Hepatocyte (in vitro differentiated cells): Measurements from ENCODE around the gene F7.

Experiments used
- CTCF ChIP-seq: fragments of 200-600 bp; sonication (generic); IDR thresholded peaks from 2 replicates; pipeline ENCODE4 v1.5.1; 2016; ENCODE audit warnings: antibody characterized with exemption, mild to moderate bottlenecking; ENCODE audit not compliant: poor library complexity
- EZH2 ChIP-seq: fragments of 200-600 bp; sonication (generic); IDR thresholded peaks from 2 replicates; pipeline ENCODE4 v1.6.1; 2016; ENCODE audit warnings: antibody characterized with exemption, mild to moderate bottlenecking, borderline replicate concordance
- EZH2phosphoT487 ChIP-seq: fragments of 200-600 bp; sonication (generic); IDR thresholded peaks from one replicate; pipeline ENCODE4 v1.6.1; 2018; ENCODE audit warnings: antibody characterized with exemption, mild to moderate bottlenecking, low read depth, moderate library complexity; ENCODE audit not compliant: unreplicated experiment, severe bottlenecking

DNA sequence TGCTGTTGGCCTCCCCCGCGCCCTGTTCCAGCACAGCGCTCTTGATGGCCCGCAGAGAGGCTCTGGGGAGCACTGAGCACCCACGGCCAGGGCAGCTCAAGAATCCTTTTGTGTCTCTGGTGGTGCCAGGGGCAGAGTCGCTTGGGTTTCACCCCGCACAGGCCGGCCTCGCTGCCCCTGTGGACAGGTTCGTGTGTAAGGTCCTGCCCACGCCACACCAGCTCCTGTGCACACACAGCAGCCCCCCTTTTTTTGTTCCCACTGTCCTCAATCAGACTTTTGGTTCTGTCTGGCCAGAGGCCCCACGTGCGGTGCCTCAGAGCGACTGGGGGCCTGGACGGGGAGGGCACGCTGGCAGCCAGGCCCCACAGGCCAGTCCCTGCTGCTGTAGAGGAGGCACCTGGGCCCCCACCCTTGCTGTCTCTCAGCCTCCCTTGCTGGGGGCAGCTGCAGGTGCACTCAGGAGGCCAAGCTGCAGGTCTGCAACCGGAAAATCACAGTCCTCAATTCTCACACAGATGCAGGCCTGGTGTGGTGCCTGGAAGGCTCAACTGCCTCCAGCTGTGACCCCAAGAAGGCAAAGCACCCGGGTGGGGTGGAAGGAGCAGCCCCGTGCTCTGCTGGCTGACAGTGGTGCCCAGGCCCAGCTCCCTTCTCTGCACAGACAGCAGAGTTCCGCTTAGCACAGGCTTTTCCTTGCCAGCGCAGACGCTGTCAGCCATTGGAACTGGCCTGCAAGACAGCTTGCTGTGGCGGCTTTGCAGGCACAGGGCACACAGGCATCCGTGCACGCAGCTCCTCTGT lies 12.6 kb upstream of the F7 start:
- no peak for TF ChIP-seq CTCF
- no peak for TF ChIP-seq EZH2phosphoT487
- TF ChIP-seq EZH2, result no peak
